HEK293T (cell line): ENCODE data around the gene LRRC56.

Experiments used
- CTCF ChIA-PET: fragments of 350-600 bp; formaldehyde crosslinking; extraction: SDS; loops from one replicate; lab custom pipeline; 2021; ENCODE audit warnings: antibody characterized with exemption, inconsistent platforms; lab: Yijun Ruan, JAX
- POLR2A ChIA-PET: fragments of 350-600 bp; formaldehyde crosslinking; extraction: SDS; loops from one replicate; lab custom pipeline; 2020; ENCODE audit warnings: antibody characterized with exemption, inconsistent platforms; lab: Yijun Ruan, JAX
- DNase-seq: peaks from one replicate; pipeline ENCODE4 v3.0.0; 2012; ENCODE audit warnings: mixed read lengths; ENCODE audit errors: extremely low spot score
- ARNT ChIP-seq: fragments of 450-650 bp; IDR thresholded peaks from 2 replicates; pipeline ENCODE4 v1.6.1; 2017; ENCODE audit warnings: mild to moderate bottlenecking
- BHLHE40 ChIP-seq: fragments of 450-650 bp; IDR thresholded peaks from 2 replicates; pipeline ENCODE4 v1.6.1; 2016; ENCODE audit warnings: mild to moderate bottlenecking, moderate library complexity, borderline replicate concordance
- CTBP1 ChIP-seq: fragments of 450-650 bp; IDR thresholded peaks from 2 replicates; pipeline ENCODE4 v1.6.1; 2016; ENCODE audit warnings: borderline replicate concordance
- ELF4 ChIP-seq: fragments of 450-650 bp; IDR thresholded peaks from 2 replicates; pipeline ENCODE4 v1.6.1; 2017; ENCODE audit warnings: antibody characterized with exemption
- FOXA1 ChIP-seq: fragments of 450-650 bp; IDR thresholded peaks from 2 replicates; pipeline ENCODE4 v1.6.1; 2016; ENCODE audit warnings: mild to moderate bottlenecking
- FOXK2 ChIP-seq: fragments of 450-650 bp; IDR thresholded peaks from 2 replicates; pipeline ENCODE4 v1.6.1; 2016; ENCODE audit warnings: mild to moderate bottlenecking
- FOXM1 ChIP-seq: fragments of 450-650 bp; IDR thresholded peaks from 2 replicates; pipeline ENCODE4 v1.6.1; 2017; ENCODE audit warnings: mild to moderate bottlenecking, borderline replicate concordance
- HDGF ChIP-seq: fragments of 450-650 bp; IDR thresholded peaks from 2 replicates; pipeline ENCODE4 v1.6.1; 2017; ENCODE audit warnings: antibody characterized with exemption, borderline replicate concordance
- L3MBTL2 ChIP-seq: fragments of 450-650 bp; conservative IDR thresholded peaks from 2 replicates; pipeline ENCODE4 v1.6.1; 2016; ENCODE audit warnings: mild to moderate bottlenecking
- LEF1 ChIP-seq: fragments of 450-650 bp; IDR thresholded peaks from 2 replicates; pipeline ENCODE4 v1.6.1; 2017; ENCODE audit warnings: mild to moderate bottlenecking, borderline replicate concordance
- NFRKB ChIP-seq: fragments of 450-650 bp; IDR thresholded peaks from 2 replicates; pipeline ENCODE4 v1.6.1; 2016; ENCODE audit warnings: mild to moderate bottlenecking, moderate library complexity
- SP1 ChIP-seq: fragments of 450-650 bp; IDR thresholded peaks from 2 replicates; pipeline ENCODE4 v1.6.1; 2017
- SUZ12 ChIP-seq: fragments of 450-650 bp; IDR thresholded peaks from 2 replicates; pipeline ENCODE4 v1.6.1; 2016; ENCODE audit warnings: mild to moderate bottlenecking
- TARDBP ChIP-seq: fragments of 450-650 bp; IDR thresholded peaks from 2 replicates; pipeline ENCODE4 v1.6.1; 2016
- ZNF384 ChIP-seq: fragments of 450-650 bp; IDR thresholded peaks from 2 replicates; pipeline ENCODE4 v1.6.1; 2016
- TF ChIP-seq, protein P1 (sequence below): fragments of 450-650 bp; IDR thresholded peaks from 2 replicates; pipeline ENCODE4 v1.6.1; 2016

LRRC56 gene

GRCh38 chr11:541433-541885 is 4.1 kb downstream of the LRRC56 start:
- CTCF ChIA-PET, result no interaction called here
- DNase-seq, result no peak
- POLR2A ChIA-PET, result no interaction called here
- TF ChIP-seq ARNT, result no peak
- TF ChIP-seq LEF1, result no peak
- TF ChIP-seq FOXA1, result no peak
- no peak for TF ChIP-seq ELF4
- no peak for TF ChIP-seq BHLHE40
- no peak for TF ChIP-seq ZNF384
- TF ChIP-seq SP1, result no peak
- TF ChIP-seq HDGF, result no peak
- no peak for TF ChIP-seq CTBP1
- TF ChIP-seq, protein P1, sequence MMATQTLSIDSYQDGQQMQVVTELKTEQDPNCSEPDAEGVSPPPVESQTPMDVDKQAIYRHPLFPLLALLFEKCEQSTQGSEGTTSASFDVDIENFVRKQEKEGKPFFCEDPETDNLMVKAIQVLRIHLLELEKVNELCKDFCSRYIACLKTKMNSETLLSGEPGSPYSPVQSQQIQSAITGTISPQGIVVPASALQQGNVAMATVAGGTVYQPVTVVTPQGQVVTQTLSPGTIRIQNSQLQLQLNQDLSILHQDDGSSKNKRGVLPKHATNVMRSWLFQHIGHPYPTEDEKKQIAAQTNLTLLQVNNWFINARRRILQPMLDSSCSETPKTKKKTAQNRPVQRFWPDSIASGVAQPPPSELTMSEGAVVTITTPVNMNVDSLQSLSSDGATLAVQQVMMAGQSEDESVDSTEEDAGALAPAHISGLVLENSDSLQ, result no peak
- no peak for TF ChIP-seq SUZ12
- TF ChIP-seq NFRKB, result no peak
- no peak for TF ChIP-seq FOXM1
- TF ChIP-seq TARDBP, result no peak
- TF ChIP-seq L3MBTL2, result no peak
- no peak for TF ChIP-seq FOXK2

DNA sequence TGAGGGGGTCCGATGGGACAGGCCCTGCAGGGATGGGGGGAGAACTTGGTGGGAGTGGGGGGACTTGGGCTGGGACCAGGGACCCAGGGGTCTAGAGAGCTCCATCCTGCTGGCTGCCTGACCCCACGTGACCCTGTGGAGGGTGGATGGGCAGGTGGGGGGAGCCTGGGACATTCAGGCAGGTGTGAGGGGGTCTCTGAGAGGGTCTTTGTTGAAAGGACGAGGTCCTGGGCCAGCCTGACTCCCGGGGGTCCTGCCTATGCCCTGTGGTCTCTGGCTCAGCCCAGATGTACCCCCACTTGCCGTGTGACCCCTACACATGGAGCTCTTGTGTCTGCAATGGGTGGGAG is 7.5 kb downstream of the LRRC56 start:
- POLR2A ChIA-PET, result interaction anchor here (2.0 kb wide), 1 partner anchor 9 kb away, joined by 6 read pairs; the partner anchor contains the start of gene HRAS
- TF ChIP-seq NFRKB, result no peak
- TF ChIP-seq FOXM1, result no peak
- TF ChIP-seq SUZ12, result no peak
- no peak for TF ChIP-seq SP1
- no peak for TF ChIP-seq CTBP1
- CTCF ChIA-PET, result no interaction called here
- no peak for DNase-seq

- POLR2A ChIA-PET, result interaction anchor here (2.0 kb wide), 1 partner anchor 10 kb away, joined by 6 read pairs; the partner anchor contains the start of gene HRAS
- DNase-seq, result no peak
- CTCF ChIA-PET, result no interaction called here
- TF ChIP-seq HDGF (no peak), BHLHE40 (no peak), SP1 (no peak), TARDBP (no peak), CTBP1 (no peak), NFRKB (no peak), ARNT (no peak), FOXA1 (no peak), FOXK2 (no peak), ELF4 (no peak), LEF1 (no peak), FOXM1 (no peak), ZNF384 (no peak), SUZ12 (no peak), L3MBTL2 (no peak)
- TF ChIP-seq, protein P1, result no peak
Observed at GRCh38 chr11:545171-545570, 7.8 kb downstream of the LRRC56 start.

DNA sequence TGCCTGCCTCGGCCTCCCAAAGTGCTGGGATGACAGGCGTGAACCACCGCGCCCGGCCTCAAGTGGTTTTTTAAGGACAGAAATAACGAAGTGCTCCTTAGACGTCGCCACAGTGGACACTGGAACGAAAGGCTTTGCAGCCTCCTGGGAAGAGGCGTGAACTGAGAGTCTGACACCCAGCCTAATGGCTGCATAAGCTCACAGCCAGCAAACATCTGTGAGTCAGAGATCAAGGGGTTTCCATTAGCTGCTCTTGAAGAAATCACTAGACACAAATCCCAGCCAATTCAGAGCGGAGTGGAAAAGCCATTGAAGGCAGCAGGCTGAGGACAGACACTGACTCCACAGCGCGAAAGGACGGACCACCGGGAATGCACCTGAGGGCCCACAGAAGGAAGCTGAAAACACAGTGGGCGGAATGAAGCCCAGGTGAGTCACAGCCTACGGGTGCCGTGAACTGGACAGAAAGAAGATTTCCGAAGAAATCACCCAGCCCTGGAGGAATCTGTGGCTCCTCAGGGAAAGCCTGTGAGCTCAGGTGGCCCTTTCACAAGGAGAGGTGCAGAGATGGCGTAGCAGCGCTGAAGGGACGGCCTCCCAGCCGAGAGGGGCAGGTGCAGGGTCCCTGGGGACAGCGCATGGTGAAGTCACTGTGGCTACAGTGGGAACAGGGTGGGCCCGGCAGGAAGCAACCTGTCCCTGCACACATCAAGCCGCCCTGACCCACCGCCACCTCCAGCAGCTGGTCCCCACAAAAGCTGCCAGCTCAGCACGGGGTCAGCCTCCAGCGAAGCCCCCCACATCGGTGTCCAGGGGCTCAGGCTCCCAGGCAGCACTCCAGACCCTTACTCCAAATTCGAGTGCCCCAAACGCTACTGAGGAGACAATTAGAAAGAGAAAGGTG is 11.6 kb downstream of the LRRC56 start:
- ChIA-PET POLR2A (interaction anchor here (1.2 kb wide), 1 partner anchor 13 kb away, joined by 7 read pairs; the partner anchor contains the start of gene HRAS), CTCF (no interaction called here)
- TF ChIP-seq HDGF, result no peak
- no peak for TF ChIP-seq NFRKB
- no peak for TF ChIP-seq ZNF384
- no peak for TF ChIP-seq L3MBTL2
- no peak for TF ChIP-seq FOXA1
- TF ChIP-seq ARNT, result no peak
- TF ChIP-seq SUZ12, result no peak
- no peak for TF ChIP-seq FOXM1
- TF ChIP-seq LEF1, result no peak
- TF ChIP-seq BHLHE40, result no peak
- TF ChIP-seq TARDBP, result no peak
- TF ChIP-seq SP1, result no peak
- no peak for DNase-seq

GRCh38 chr11:550021-550745 is 12.9 kb downstream of the LRRC56 start:
- POLR2A ChIA-PET, result no interaction called here

More at GRCh38 chr11:550021-550745, 12.9 kb downstream of the LRRC56 start:
- CTCF ChIA-PET, result no interaction called here
- DNase-seq, result no peak
- TF ChIP-seq BHLHE40, result no peak
- TF ChIP-seq SP1, result no peak
- no peak for TF ChIP-seq SUZ12
- TF ChIP-seq, protein P1, result no peak
- no peak for TF ChIP-seq L3MBTL2
- TF ChIP-seq CTBP1, result no peak
- no peak for TF ChIP-seq LEF1
- no peak for TF ChIP-seq ZNF384
- no peak for TF ChIP-seq TARDBP
- no peak for TF ChIP-seq NFRKB
- no peak for TF ChIP-seq ELF4
- no peak for TF ChIP-seq FOXA1
- no peak for TF ChIP-seq FOXK2
- no peak for TF ChIP-seq ARNT
- no peak for TF ChIP-seq HDGF
- TF ChIP-seq FOXM1, result no peak
